HEK293 (cell line): ENCODE data around the gene NEU1.

Experiments used
- CTCF ChIA-PET: fragments of 350-600 bp; formaldehyde crosslinking; extraction: SDS; loops from one replicate; lab custom pipeline; 2021; ENCODE audit warnings: antibody characterized with exemption; lab: Yijun Ruan, JAX
- POLR2A ChIA-PET: fragments of 300-600 bp; formaldehyde crosslinking; extraction: SDS; loops from one replicate; lab custom pipeline; 2020; ENCODE audit warnings: antibody characterized with exemption, inconsistent platforms; lab: Yijun Ruan, JAX
- H3K27ac ChIP-seq: fragments of 200-500 bp; sonication (Bioruptor generic); 2 replicates; pipeline ENCODE4 v1.5.1; 2014; ENCODE audit warnings: low read depth, low read length, control low read depth, inconsistent platforms; ENCODE audit errors: extremely low read depth
- H3K36me3 ChIP-seq, 2 experiments: fragments of 200-500 bp in 1 of 2; sonication (Bioruptor generic) in 1 of 2; 1 replicate in 1 of 2; 2 replicates in 1 of 2; pipeline ENCODE4 v1.5.1; 2014 to 2017; ENCODE audit warnings: inconsistent platforms in 2 of 2, low read length in 2 of 2; ENCODE audit not compliant: control insufficient read depth in 2 of 2, insufficient read depth in 1 of 2
- H3K4me1 ChIP-seq: fragments of 200-500 bp; sonication (Bioruptor generic); 2 replicates; pipeline ENCODE4 v1.5.1; 2014; ENCODE audit warnings: mild to moderate bottlenecking, low read length, inconsistent platforms; ENCODE audit not compliant: control insufficient read depth, insufficient read depth
- H3K4me3 ChIP-seq: 2 replicates; pipeline ENCODE4 v1.5.1; 2011; ENCODE audit warnings: low read depth, mild to moderate bottlenecking, control low read depth, low read length, moderate library complexity
- H3K9me3 ChIP-seq: fragments of 200-500 bp; sonication (Bioruptor generic); 2 replicates; pipeline ENCODE4 v1.5.1; 2014; ENCODE audit warnings: low read depth, low read length, inconsistent platforms; ENCODE audit not compliant: control insufficient read depth, insufficient read depth
- BCL11A ChIP-seq: fragments of 450-650 bp; formaldehyde crosslinking; IDR thresholded peaks from 2 replicates; pipeline ENCODE4 v1.5.1; 2016; ENCODE audit warnings: low read depth, missing biosample characterization, missing genetic modification characterization
- BCL11B ChIP-seq: fragments of 450-650 bp; formaldehyde crosslinking; IDR thresholded peaks from 2 replicates; pipeline ENCODE4 v1.5.1; 2016; ENCODE audit warnings: low read depth, missing biosample characterization, missing genetic modification characterization
- CTCF ChIP-seq: fragments of 450-650 bp; formaldehyde crosslinking; IDR thresholded peaks from 2 replicates; pipeline ENCODE4 v1.5.1; 2016; ENCODE audit warnings: missing biosample characterization, missing genetic modification characterization
- GLI2 ChIP-seq: fragments of 450-650 bp; formaldehyde crosslinking; IDR thresholded peaks from 2 replicates; pipeline ENCODE4; 2017; ENCODE audit warnings: missing biosample characterization, missing genetic modification characterization, low read depth, borderline replicate concordance
- GLIS2 ChIP-seq: fragments of 450-650 bp; formaldehyde crosslinking; IDR thresholded peaks from 2 replicates; pipeline ENCODE4 v1.5.1; 2016; ENCODE audit warnings: missing biosample characterization, missing genetic modification characterization
- KLF17 ChIP-seq: fragments of 450-650 bp; formaldehyde crosslinking; IDR thresholded peaks from 2 replicates; pipeline ENCODE4 v1.5.1; 2016; ENCODE audit warnings: missing biosample characterization, missing genetic modification characterization
- MEIS1 ChIP-seq: sonication (generic); formaldehyde crosslinking; IDR thresholded peaks from 2 replicates; pipeline ENCODE4 v1.8.1; 2022; ENCODE audit warnings: missing genetic modification reagents, mild to moderate bottlenecking, borderline replicate concordance
- MYNN ChIP-seq: fragments of 450-650 bp; formaldehyde crosslinking; IDR thresholded peaks from 2 replicates; pipeline ENCODE4 v1.5.1; 2016; ENCODE audit warnings: missing biosample characterization, missing genetic modification characterization, borderline replicate concordance
- REPIN1 ChIP-seq: fragments of 450-650 bp; formaldehyde crosslinking; IDR thresholded peaks from 2 replicates; pipeline ENCODE4 v1.5.1; 2017; ENCODE audit warnings: missing biosample characterization, missing genetic modification characterization, low read depth
- ZBTB17 ChIP-seq: fragments of 450-650 bp; formaldehyde crosslinking; IDR thresholded peaks from 2 replicates; pipeline ENCODE4 v1.5.1; 2016; ENCODE audit warnings: missing biosample characterization, missing genetic modification characterization
- ZEB2 ChIP-seq: fragments of 450-650 bp; formaldehyde crosslinking; IDR thresholded peaks from 2 replicates; pipeline ENCODE4 v1.5.1; 2016; ENCODE audit warnings: missing biosample characterization, missing genetic modification characterization
- ZNF292 ChIP-seq: fragments of 450-650 bp; formaldehyde crosslinking; IDR thresholded peaks from 2 replicates; pipeline ENCODE4 v1.5.1; 2016; ENCODE audit warnings: low read depth, missing biosample characterization, missing genetic modification characterization, borderline replicate concordance
- ZNF366 ChIP-seq: fragments of 450-650 bp; formaldehyde crosslinking; conservative IDR thresholded peaks from 2 replicates; pipeline ENCODE4 v1.5.1; 2016; ENCODE audit warnings: missing biosample characterization, missing genetic modification characterization
- ZNF610 ChIP-seq: fragments of 450-650 bp; formaldehyde crosslinking; IDR thresholded peaks from 2 replicates; pipeline ENCODE4 v1.5.1; 2016; ENCODE audit warnings: missing biosample characterization, missing genetic modification characterization, borderline replicate concordance
- ZNF654 ChIP-seq: fragments of 450-650 bp; formaldehyde crosslinking; IDR thresholded peaks from 2 replicates; pipeline ENCODE4 v1.5.1; 2016; ENCODE audit warnings: low read depth, missing biosample characterization, missing genetic modification characterization
- ZNF670 ChIP-seq: fragments of 450-650 bp; formaldehyde crosslinking; IDR thresholded peaks from 2 replicates; pipeline ENCODE4 v1.5.1; 2016; ENCODE audit warnings: missing biosample characterization, missing genetic modification characterization, low read depth
- ZSCAN16 ChIP-seq: fragments of 450-650 bp; formaldehyde crosslinking; IDR thresholded peaks from 2 replicates; pipeline ENCODE4 v1.5.1; 2016; ENCODE audit warnings: missing biosample characterization, missing genetic modification characterization
- TF ChIP-seq, protein P1 (sequence below): fragments of 450-650 bp; formaldehyde crosslinking; IDR thresholded peaks from 2 replicates; pipeline ENCODE4 v1.5.1; 2016; ENCODE audit warnings: missing biosample characterization, missing genetic modification characterization
- TF ChIP-seq, protein P2 (sequence below): fragments of 450-650 bp; formaldehyde crosslinking; IDR thresholded peaks from 2 replicates; pipeline ENCODE4 v1.5.0; 2017; ENCODE audit warnings: missing biosample characterization, missing genetic modification characterization, borderline replicate concordance
- TF ChIP-seq, protein P3 (sequence below): fragments of 450-650 bp; formaldehyde crosslinking; IDR thresholded peaks from 2 replicates; pipeline ENCODE4 v1.5.1; 2016; ENCODE audit warnings: missing biosample characterization, missing genetic modification characterization
- TF ChIP-seq, protein P4 (sequence below): fragments of 450-650 bp; formaldehyde crosslinking; conservative IDR thresholded peaks from 2 replicates; pipeline ENCODE4 v1.5.1; 2016; ENCODE audit warnings: low read depth, missing biosample characterization, missing genetic modification characterization

Gene NEU1

GRCh38 chr6:31836474-31837368 lies 25.9 kb downstream of the NEU1 start (continued):
- TF ChIP-seq CTCF (tag by site-specific recombination): no peak
- TF ChIP-seq ZNF292 (tag by site-specific recombination): no peak
- TF ChIP-seq ZNF366 (tag by site-specific recombination): peak; percentile 79
- TF ChIP-seq, protein P1, sequence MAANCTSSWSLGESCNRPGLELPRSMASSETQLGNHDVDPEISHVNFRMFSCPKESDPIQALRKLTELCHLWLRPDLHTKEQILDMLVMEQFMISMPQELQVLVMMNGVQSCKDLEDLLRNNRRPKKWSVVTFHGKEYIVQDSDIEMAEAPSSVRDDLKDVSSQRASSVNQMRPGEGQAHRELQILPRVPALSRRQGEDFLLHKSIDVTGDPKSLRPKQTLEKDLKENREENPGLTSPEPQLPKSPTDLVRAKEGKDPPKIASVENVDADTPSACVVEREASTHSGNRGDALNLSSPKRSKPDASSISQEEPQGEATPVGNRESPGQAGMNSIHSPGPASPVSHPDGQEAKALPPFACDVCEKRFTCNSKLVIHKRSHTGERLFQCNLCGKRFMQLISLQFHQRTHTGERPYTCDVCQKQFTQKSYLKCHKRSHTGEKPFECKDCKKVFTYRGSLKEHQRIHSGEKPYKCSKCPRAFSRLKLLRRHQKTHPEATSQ (tag by site-specific recombination): no peak
- TF ChIP-seq, protein P2, sequence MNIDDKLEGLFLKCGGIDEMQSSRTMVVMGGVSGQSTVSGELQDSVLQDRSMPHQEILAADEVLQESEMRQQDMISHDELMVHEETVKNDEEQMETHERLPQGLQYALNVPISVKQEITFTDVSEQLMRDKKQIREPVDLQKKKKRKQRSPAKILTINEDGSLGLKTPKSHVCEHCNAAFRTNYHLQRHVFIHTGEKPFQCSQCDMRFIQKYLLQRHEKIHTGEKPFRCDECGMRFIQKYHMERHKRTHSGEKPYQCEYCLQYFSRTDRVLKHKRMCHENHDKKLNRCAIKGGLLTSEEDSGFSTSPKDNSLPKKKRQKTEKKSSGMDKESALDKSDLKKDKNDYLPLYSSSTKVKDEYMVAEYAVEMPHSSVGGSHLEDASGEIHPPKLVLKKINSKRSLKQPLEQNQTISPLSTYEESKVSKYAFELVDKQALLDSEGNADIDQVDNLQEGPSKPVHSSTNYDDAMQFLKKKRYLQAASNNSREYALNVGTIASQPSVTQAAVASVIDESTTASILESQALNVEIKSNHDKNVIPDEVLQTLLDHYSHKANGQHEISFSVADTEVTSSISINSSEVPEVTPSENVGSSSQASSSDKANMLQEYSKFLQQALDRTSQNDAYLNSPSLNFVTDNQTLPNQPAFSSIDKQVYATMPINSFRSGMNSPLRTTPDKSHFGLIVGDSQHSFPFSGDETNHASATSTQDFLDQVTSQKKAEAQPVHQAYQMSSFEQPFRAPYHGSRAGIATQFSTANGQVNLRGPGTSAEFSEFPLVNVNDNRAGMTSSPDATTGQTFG (tag by site-specific recombination): no peak
- no peak for TF ChIP-seq BCL11B (tag by site-specific recombination)
- no peak for TF ChIP-seq MYNN (tag by site-specific recombination)
- 0 out of 2 replicates have a peak, but pooled peaks have one; percentile 29 for TF ChIP-seq ZEB2 (tag by site-specific recombination)
- TF ChIP-seq MEIS1 (CRISPR knock-in tag): no peak
- TF ChIP-seq KLF17 (tag by site-specific recombination): peak; percentile 75
- peak; percentile 7; the same call in 1 of the 2 replicates for TF ChIP-seq ZNF654 (tag by site-specific recombination)
- TF ChIP-seq GLI2 (tag by site-specific recombination): no peak
- TF ChIP-seq ZNF610 (tag by site-specific recombination): no peak
- no peak for TF ChIP-seq REPIN1 (tag by site-specific recombination)
- TF ChIP-seq ZSCAN16 (tag by site-specific recombination): no peak
- TF ChIP-seq BCL11A: no peak

DNA sequence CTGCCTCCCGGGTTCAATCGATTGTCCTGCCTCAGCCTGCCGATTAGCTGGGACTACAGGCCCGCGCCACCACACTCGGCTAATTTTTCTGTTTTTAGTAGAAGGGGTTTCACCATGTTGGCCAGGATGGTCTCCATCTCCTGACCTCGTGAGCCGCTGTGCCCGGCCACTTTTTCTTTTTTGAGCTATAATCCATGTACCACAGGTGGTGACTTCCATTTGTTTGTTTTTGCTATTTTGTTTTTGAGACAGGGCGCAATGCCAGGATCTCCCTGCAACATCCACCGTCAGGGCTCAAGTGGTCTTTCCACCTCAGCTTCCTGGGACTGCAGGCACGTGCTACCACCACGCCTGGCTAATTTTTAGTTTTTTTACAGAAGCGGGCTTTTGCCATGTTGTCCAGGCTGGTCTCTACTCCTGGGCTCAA lies 26.6 kb downstream of the NEU1 start:
- peak overlapping the region; percentile 88 for H3K27ac ChIP-seq
- ChIA-PET CTCF (interaction anchor here (0.6 to 1.6 kb wide), 6 partner anchors 8 to 239 kb away, joined by 3 to 5 read pairs (median 4); no protein-coding TSS in a partner anchor), POLR2A (interaction anchor here (0.6 to 12.5 kb wide), 15 partner anchors 9 to 1589 kb away, joined by 3 to 125 read pairs (median 7); partner anchors contain the start of genes C6orf47, CSNK2B, GPANK1 and HSPA1B)
- H3K36me3 ChIP-seq: peaks cover 44 to 60% of the 10 kb centered on the region in 2 experiments
- peaks cover 9% of the 10 kb centered on the region for H3K4me1 ChIP-seq
- H3K9me3 ChIP-seq: no peaks in the 10 kb centered on the region
- H3K4me3 ChIP-seq: peak overlapping the region; percentile 79
- TF ChIP-seq ZBTB17 (tag by site-specific recombination) (peak; percentile 83), GLIS2 (tag by site-specific recombination) (no peak), ZNF670 (tag by site-specific recombination) (no peak)
- TF ChIP-seq, protein P3, sequence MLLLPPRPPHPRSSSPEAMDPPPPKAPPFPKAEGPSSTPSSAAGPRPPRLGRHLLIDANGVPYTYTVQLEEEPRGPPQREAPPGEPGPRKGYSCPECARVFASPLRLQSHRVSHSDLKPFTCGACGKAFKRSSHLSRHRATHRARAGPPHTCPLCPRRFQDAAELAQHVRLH (tag by site-specific recombination): no peak
- TF ChIP-seq, protein P4, sequence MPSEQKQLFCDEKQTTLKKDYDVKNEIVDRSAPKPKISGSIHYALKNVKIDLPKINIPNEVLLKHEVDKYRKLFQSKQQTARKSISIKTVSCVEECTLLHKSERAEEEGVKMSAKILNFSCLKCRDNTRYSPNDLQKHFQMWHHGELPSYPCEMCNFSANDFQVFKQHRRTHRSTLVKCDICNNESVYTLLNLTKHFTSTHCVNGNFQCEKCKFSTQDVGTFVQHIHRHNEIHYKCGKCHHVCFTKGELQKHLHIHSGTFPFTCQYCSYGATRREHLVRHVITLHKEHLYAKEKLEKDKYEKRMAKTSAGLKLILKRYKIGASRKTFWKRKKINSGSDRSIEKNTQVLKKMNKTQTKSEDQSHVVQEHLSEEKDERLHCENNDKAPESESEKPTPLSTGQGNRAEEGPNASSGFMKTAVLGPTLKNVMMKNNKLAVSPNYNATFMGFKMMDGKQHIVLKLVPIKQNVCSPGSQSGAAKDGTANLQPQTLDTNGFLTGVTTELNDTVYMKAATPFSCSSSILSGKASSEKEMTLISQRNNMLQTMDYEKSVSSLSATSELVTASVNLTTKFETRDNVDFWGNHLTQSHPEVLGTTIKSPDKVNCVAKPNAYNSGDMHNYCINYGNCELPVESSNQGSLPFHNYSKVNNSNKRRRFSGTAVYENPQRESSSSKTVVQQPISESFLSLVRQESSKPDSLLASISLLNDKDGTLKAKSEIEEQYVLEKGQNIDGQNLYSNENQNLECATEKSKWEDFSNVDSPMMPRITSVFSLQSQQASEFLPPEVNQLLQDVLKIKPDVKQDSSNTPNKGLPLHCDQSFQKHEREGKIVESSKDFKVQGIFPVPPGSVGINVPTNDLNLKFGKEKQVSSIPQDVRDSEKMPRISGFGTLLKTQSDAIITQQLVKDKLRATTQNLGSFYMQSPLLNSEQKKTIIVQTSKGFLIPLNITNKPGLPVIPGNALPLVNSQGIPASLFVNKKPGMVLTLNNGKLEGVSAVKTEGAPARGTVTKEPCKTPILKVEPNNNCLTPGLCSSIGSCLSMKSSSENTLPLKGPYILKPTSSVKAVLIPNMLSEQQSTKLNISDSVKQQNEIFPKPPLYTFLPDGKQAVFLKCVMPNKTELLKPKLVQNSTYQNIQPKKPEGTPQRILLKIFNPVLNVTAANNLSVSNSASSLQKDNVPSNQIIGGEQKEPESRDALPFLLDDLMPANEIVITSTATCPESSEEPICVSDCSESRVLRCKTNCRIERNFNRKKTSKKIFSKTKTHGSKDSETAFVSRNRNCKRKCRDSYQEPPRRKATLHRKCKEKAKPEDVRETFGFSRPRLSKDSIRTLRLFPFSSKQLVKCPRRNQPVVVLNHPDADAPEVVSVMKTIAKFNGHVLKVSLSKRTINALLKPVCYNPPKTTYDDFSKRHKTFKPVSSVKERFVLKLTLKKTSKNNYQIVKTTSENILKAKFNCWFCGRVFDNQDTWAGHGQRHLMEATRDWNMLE (tag by site-specific recombination): no peak
